HG03196 (cell line): ENCODE measurements around the gene CEP170.

Experiments
- ATAC-seq: cut with Tn5 transposase; IDR thresholded peaks from one replicate; pipeline ENCODE4 v1.9.1; 2021; ENCODE audit not compliant: unreplicated experiment

CEP170 gene

GRCh38 chr1:243254927-243255790, at the start of gene CEP170:
TSS of gene CEP170 (minus strand) at chr1:243255281. CDS start at chr1:243225280, 30,001 bp downstream.
- peak; percentile 57 for ATAC-seq

- no peak for ATAC-seq
Observed at GRCh38 chr1:243301059-243301458, 46.0 kb upstream of the CEP170 start.

GRCh38 chr1:243299069-243299468, 44.0 kb upstream of the CEP170 start:
- no peak for ATAC-seq

GRCh38 chr1:243294723-243295121, 39.6 kb upstream of the CEP170 start:
- ATAC-seq, result no peak

GRCh38 chr1:243293941-243294722, 39.1 kb upstream of the CEP170 start:
- no peak for ATAC-seq

- no peak for ATAC-seq
Observed at GRCh38 chr1:243292117-243292516, 37.0 kb upstream of the CEP170 start.

- ATAC-seq, result no peak
Observed at GRCh38 chr1:243291292-243291691, 36.2 kb upstream of the CEP170 start.

- ATAC-seq, result peak; percentile 14
Observed at GRCh38 chr1:243288062-243288461, 33.0 kb upstream of the CEP170 start.

- peak; percentile 89 for ATAC-seq
Observed at GRCh38 chr1:243287652-243288051, 32.6 kb upstream of the CEP170 start.

GRCh38 chr1:243287123-243287460, 32.0 kb upstream of the CEP170 start:
- no peak for ATAC-seq

- no peak for ATAC-seq
Observed at GRCh38 chr1:243286409-243287122, 31.5 kb upstream of the CEP170 start.

GRCh38 chr1:243281672-243282071, 26.6 kb upstream of the CEP170 start:
- no peak for ATAC-seq

GRCh38 chr1:243280571-243281129, 25.6 kb upstream of the CEP170 start:
- no peak for ATAC-seq

GRCh38 chr1:243275316-243275715, 20.2 kb upstream of the CEP170 start:
- ATAC-seq, result no peak

- no peak for ATAC-seq
Observed at GRCh38 chr1:243273945-243274344, 18.9 kb upstream of the CEP170 start.

GRCh38 chr1:243273506-243273905, 18.4 kb upstream of the CEP170 start:
- ATAC-seq, result no peak

GRCh38 chr1:243272401-243272800, 17.3 kb upstream of the CEP170 start:
- no peak for ATAC-seq

- ATAC-seq, result no peak
Observed at GRCh38 chr1:243271996-243272395, 16.9 kb upstream of the CEP170 start.

- ATAC-seq, result no peak
Observed at GRCh38 chr1:243270097-243270864, 15.2 kb upstream of the CEP170 start.

- peak; percentile 61 for ATAC-seq
Observed at GRCh38 chr1:243269461-243269801, 14.3 kb upstream of the CEP170 start.
